Endothelial cell of umbilical vein (primary cell): ENCODE results near the gene FPR1. TPM values are rescaled to one million over a fixed set of nuclear protein-coding genes. Genes with fewer than 3 reads are reported as not detected.

Experiments used
- BruUV-seq: library from RNA; stranded (reverse); fragments of 400-500 nt; replicated peaks from 2 replicates; lab custom pipeline; 2021; lab: Mats Ljungman, UMichigan
- CTCF ChIA-PET: fragments of 300-600, 350-600 bp; sonication (Branson Sonifier 250); formaldehyde crosslinking; loops from one replicate; lab custom pipeline; 2021; ENCODE audit warnings: antibody characterized with exemption, inconsistent platforms; lab: Charles Lee
- POLR2A ChIA-PET: fragments of 300-600, 350-600 bp; sonication (Branson Sonifier 250); formaldehyde crosslinking; loops from one replicate; lab custom pipeline; 2021; ENCODE audit warnings: antibody characterized with exemption, inconsistent platforms; lab: Charles Lee
- DNase-seq: peaks from one replicate; pipeline ENCODE4 v3.0.0-alpha.2; 2011; ENCODE audit warnings: low read depth, low spot score
- FAIRE-seq: peaks from 2 replicates; lab custom pipeline; 2011; peaks lifted over from hg19 to GRCh38; lab: Jason Lieb, UNC
- H2AFZ ChIP-seq: 2 replicates; pipeline ENCODE4 v1.6.0; 2012; ENCODE audit warnings: low read depth, low read length, control low read depth, inconsistent platforms
- H3K27ac ChIP-seq: 2 replicates; pipeline ENCODE4 v1.5.1; 2011; ENCODE audit warnings: low read depth, mild to moderate bottlenecking, control low read depth, low read length, moderate library complexity; ENCODE audit not compliant: insufficient read depth
- H3K27me3 ChIP-seq, 2 experiments: 2 replicates each; pipeline versions ENCODE4 v1.6.0 to v1.6.1; 2011; ENCODE audit warnings: low read length in 2 of 2, mixed read lengths in 1 of 2; ENCODE audit not compliant: control insufficient read depth in 2 of 2, insufficient read depth in 2 of 2
- H3K36me3 ChIP-seq, 2 experiments: 2 replicates in 1 of 2; 3 replicates in 1 of 2; pipeline ENCODE4 v1.5.1; 2011; ENCODE audit warnings: low read length in 2 of 2, mild to moderate bottlenecking in 1 of 2, moderate library complexity in 1 of 2; ENCODE audit not compliant: control insufficient read depth in 2 of 2, insufficient read depth in 2 of 2; ENCODE audit errors: extremely low read depth in 1 of 2
- H3K4me1 ChIP-seq: 3 replicates; pipeline ENCODE4 v1.5.1; 2011; ENCODE audit warnings: mild to moderate bottlenecking, low read length; ENCODE audit not compliant: control insufficient read depth, insufficient read depth; ENCODE audit errors: extremely low read depth
- H3K4me2 ChIP-seq: 2 replicates; pipeline ENCODE4 v1.6.1; 2011; ENCODE audit warnings: low read length, control low read depth, mixed read lengths; ENCODE audit not compliant: insufficient read depth
- H3K4me3 ChIP-seq, 3 experiments: fragments of 200-600 bp in 1 of 3; sonication (generic), shearing (Covaris generic) in 1 of 3; replicated peaks in 1 of 3; 2 replicates each; pipeline ENCODE4 v1.5.1; 2011 to 2016; ENCODE audit warnings: control low read depth in 3 of 3, low read length in 3 of 3, mild to moderate bottlenecking in 2 of 3, inconsistent platforms in 1 of 3, low read depth in 1 of 3, moderate library complexity in 1 of 3; ENCODE audit not compliant: insufficient read depth in 1 of 3
- H3K79me2 ChIP-seq: 2 replicates; pipeline ENCODE4 v1.6.0; 2012; ENCODE audit warnings: low read length, inconsistent platforms; ENCODE audit not compliant: control insufficient read depth, insufficient read depth
- H3K9ac ChIP-seq: replicated peaks from 2 replicates; pipeline ENCODE3; 2011; ENCODE audit warnings: low read length, control low read depth; ENCODE audit not compliant: insufficient read depth; ENCODE audit errors: extremely low read depth
- H3K9me1 ChIP-seq: replicated peaks from 3 replicates; pipeline ENCODE4 v1.6.0; 2011; ENCODE audit warnings: mild to moderate bottlenecking, low read length; ENCODE audit not compliant: control insufficient read depth, insufficient read depth; ENCODE audit errors: extremely low read depth
- H3K9me3 ChIP-seq: replicated peaks from 2 replicates; pipeline ENCODE4 v1.5.1; 2012; ENCODE audit warnings: low read length, inconsistent platforms; ENCODE audit not compliant: control insufficient read depth, insufficient read depth
- H4K20me1 ChIP-seq: replicated peaks from 2 replicates; pipeline ENCODE3; 2011; ENCODE audit warnings: mild to moderate bottlenecking, low read length; ENCODE audit not compliant: control insufficient read depth, insufficient read depth; ENCODE audit errors: extremely low read depth
- EZH2 ChIP-seq: IDR thresholded peaks from 2 replicates; pipeline ENCODE4 v1.6.1; 2012; ENCODE audit warnings: borderline replicate concordance, low read depth, mild to moderate bottlenecking, moderate library complexity, low read length, inconsistent platforms; ENCODE audit not compliant: severe bottlenecking
- FOS ChIP-seq: IDR thresholded peaks from 2 replicates; pipeline ENCODE4 v1.6.1; 2011; ENCODE audit warnings: mild to moderate bottlenecking, low read length, moderate library complexity, borderline replicate concordance; ENCODE audit not compliant: insufficient read depth
- GATA2 ChIP-seq: IDR thresholded peaks from 2 replicates; pipeline ENCODE4 v1.7.0; 2011; ENCODE audit warnings: low read depth, mild to moderate bottlenecking, moderate library complexity, mixed read lengths, low read length; ENCODE audit not compliant: insufficient read length, insufficient read depth
- JUN ChIP-seq: IDR thresholded peaks from 2 replicates; pipeline ENCODE4 v1.6.1; 2011; ENCODE audit warnings: borderline replicate concordance, low read depth; ENCODE audit not compliant: insufficient read length, insufficient read depth
- MAX ChIP-seq: IDR thresholded peaks from 2 replicates; pipeline ENCODE4 v1.6.1; 2011; ENCODE audit not compliant: insufficient read depth, insufficient read length
- POLR2A ChIP-seq: IDR thresholded peaks from 2 replicates; pipeline ENCODE4 v1.6.1; 2012; ENCODE audit warnings: low read depth, mild to moderate bottlenecking, control low read depth, low read length
- POLR2AphosphoS5 ChIP-seq: IDR thresholded peaks from 2 replicates; pipeline ENCODE4 v1.6.1; 2012; ENCODE audit warnings: low read depth, mild to moderate bottlenecking, control low read depth, low read length, moderate library complexity; ENCODE audit not compliant: insufficient read depth
- dilution Hi-C: fragments of 300-500 bp; cut with MboI; formaldehyde crosslinking; loops from one replicate; pipeline ENCODE4 v1.15.0; 2019; ENCODE audit warnings: low sequenced_read_pairs; ENCODE audit not compliant: extremely low pct_ligation_motif_present
- intact Hi-C: fragments of 100-400 bp; cut with micrococcal nuclease; formaldehyde crosslinking; loops from one replicate; pipeline ENCODE4 v1.10.0; 2022
- polyA plus RNA-seq, 4 experiments: library from polyadenylated mRNA; depleted of rRNA in 3 of 4; stranded (reverse) in 3 of 4; unstranded in 1 of 4; fragments of >200 nt; gene quantifications; 2 replicates each; pipeline versions ENCODE4 v1.2.1 to v1.2.3, GENCODE V29; 2011 to 2012; ENCODE audit warnings: missing spikeins in 1 of 4
- total RNA-seq: library from RNA; stranded (reverse); gene quantifications from 2 replicates; pipeline ENCODE4 v1.2.3, GENCODE V29; 2021
- TF ChIP-seq, protein P1 (sequence below), 2 donors: IDR thresholded peaks; 1 replicate in 1 of 2; 2 replicates in 1 of 2; pipeline ENCODE4 v1.5.1; 2011; ENCODE audit warnings: low read length in 2 of 2, mild to moderate bottlenecking in 2 of 2, moderate library complexity in 2 of 2, control low read depth in 1 of 2, inconsistent platforms in 1 of 2, low read depth in 1 of 2; ENCODE audit not compliant: insufficient read depth in 1 of 2; ENCODE audit errors: extremely low read depth in 1 of 2

FPR1 gene
- total and polyA plus RNA-seq, 2 donors (not counting 3 experiments of a cell fraction or from before 2014, with no cell fraction given), result not detected

DNA sequence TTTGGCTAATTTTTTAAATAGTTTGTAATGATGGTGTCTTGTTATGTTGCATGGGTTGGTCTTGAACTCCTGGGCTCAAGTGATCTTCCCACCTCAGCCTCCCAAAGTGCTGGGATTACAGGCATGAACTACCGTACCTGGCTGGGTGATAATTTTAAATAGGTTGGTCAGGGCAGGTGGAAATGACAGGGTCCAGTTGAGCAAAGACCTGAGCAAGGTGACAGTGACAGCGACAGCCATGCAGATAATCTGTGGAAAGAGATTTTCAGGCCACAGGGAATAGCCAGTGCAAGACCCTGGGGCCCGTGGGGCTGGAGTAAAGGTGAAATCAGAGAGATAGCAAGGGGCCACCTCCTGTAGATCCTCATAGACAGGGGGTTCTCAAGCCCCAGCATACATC is 55.1 kb downstream of the FPR1 start:
- ChIA-PET CTCF (no interaction called here), POLR2A (no interaction called here)
- peaks cover 20 to 49% of the 10 kb centered on the region in 2 experiments for H3K36me3 ChIP-seq
- H3K27me3 ChIP-seq, result no peaks in the 10 kb centered on the region
- no peak for FAIRE-seq
- BruUV-seq, result no TSS peak
- H4K20me1 ChIP-seq, result peaks cover 5% of the 10 kb centered on the region
- dilution Hi-C loops, result no loop called here
- no peak overlapping the region for H2AFZ ChIP-seq
- peaks cover 53% of the 10 kb centered on the region for H3K79me2 ChIP-seq
- H3K4me3 ChIP-seq, result no peak overlapping the region
- no peak overlapping the region for H3K9ac ChIP-seq
- peaks cover 7% of the 10 kb centered on the region for H3K4me1 ChIP-seq
- intact Hi-C loops, result no loop called here
- H3K4me2 ChIP-seq, result no peak overlapping the region
- no peak for TF ChIP-seq MAX
- TF ChIP-seq JUN, result no peak
- no peak for TF ChIP-seq POLR2A
- no peak for TF ChIP-seq FOS
- TF ChIP-seq EZH2, result no peak
- no peak for TF ChIP-seq GATA2
- TF ChIP-seq POLR2AphosphoS5, result no peak
- TF ChIP-seq, protein P1, sequence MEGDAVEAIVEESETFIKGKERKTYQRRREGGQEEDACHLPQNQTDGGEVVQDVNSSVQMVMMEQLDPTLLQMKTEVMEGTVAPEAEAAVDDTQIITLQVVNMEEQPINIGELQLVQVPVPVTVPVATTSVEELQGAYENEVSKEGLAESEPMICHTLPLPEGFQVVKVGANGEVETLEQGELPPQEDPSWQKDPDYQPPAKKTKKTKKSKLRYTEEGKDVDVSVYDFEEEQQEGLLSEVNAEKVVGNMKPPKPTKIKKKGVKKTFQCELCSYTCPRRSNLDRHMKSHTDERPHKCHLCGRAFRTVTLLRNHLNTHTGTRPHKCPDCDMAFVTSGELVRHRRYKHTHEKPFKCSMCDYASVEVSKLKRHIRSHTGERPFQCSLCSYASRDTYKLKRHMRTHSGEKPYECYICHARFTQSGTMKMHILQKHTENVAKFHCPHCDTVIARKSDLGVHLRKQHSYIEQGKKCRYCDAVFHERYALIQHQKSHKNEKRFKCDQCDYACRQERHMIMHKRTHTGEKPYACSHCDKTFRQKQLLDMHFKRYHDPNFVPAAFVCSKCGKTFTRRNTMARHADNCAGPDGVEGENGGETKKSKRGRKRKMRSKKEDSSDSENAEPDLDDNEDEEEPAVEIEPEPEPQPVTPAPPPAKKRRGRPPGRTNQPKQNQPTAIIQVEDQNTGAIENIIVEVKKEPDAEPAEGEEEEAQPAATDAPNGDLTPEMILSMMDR (IDR thresholded peaks at IDR 0.05; ENCODE audit: extremely low read depth in 1 of 2, insufficient read depth in 1 of 2, low read depth in 1 of 2, low read length in 2 of 2), result no peak
- H3K9me3 ChIP-seq, result no peaks in the 10 kb centered on the region
- H3K27ac ChIP-seq, result no peak overlapping the region
- no peaks in the 10 kb centered on the region for H3K9me1 ChIP-seq
- DNase-seq, result no peak

Other genes starting within 250 kb of the FPR1 start
- not detected in 2 replicates for gene SIGLEC6, start 220.2 kb downstream of the FPR1 start, total RNA-seq
- not detected in 2 replicates for gene SIGLEC6, start 220.2 kb downstream of the FPR1 start, polyA plus RNA-seq
- 16.5 and 21.4 TPM in 2 replicates for gene ZNF175, start 180.6 kb downstream of the FPR1 start, total RNA-seq
- 3.8 and 4.9 TPM in 2 replicates for gene ZNF175, start 180.6 kb downstream of the FPR1 start, polyA plus RNA-seq
- not detected in 2 replicates for gene SIGLEC5, start 121.5 kb downstream of the FPR1 start, total RNA-seq
- gene SIGLEC5, start 121.5 kb downstream of the FPR1 start, polyA plus RNA-seq, result not detected in 2 replicates
- gene SIGLEC14, start 105.1 kb downstream of the FPR1 start, total RNA-seq, result 0.58 TPM in 1 of 2 replicates, not detected in the other
- gene SIGLEC14, start 105.1 kb downstream of the FPR1 start, polyA plus RNA-seq, result 0.10 and 0.14 TPM in 2 replicates
- 34.4 and 41.1 TPM in 2 replicates for gene SPACA6, start 58.5 kb downstream of the FPR1 start, total RNA-seq
- gene SPACA6, start 58.5 kb downstream of the FPR1 start, polyA plus RNA-seq, result 11.9 and 14.5 TPM in 2 replicates
- not detected in 2 replicates for gene HAS1, start 27.9 kb downstream of the FPR1 start, total RNA-seq
- gene HAS1, start 27.9 kb downstream of the FPR1 start, polyA plus RNA-seq, result not detected in 2 replicates
- gene FPR2, start 9.3 kb upstream of the FPR1 start, total RNA-seq, result not detected in 2 replicates
- not detected in 2 replicates for gene FPR2, start 9.3 kb upstream of the FPR1 start, polyA plus RNA-seq
- gene FPR3, start 43.3 kb upstream of the FPR1 start, total RNA-seq, result not detected in 2 replicates
- not detected in 2 replicates for gene FPR3, start 43.3 kb upstream of the FPR1 start, polyA plus RNA-seq
- 3.2 and 4.0 TPM in 2 replicates for gene ZNF577, start 136.1 kb upstream of the FPR1 start, total RNA-seq
- 3.1 and 4.7 TPM in 2 replicates for gene ZNF577, start 136.1 kb upstream of the FPR1 start, polyA plus RNA-seq
- gene ZNF649, start 153.1 kb upstream of the FPR1 start, total RNA-seq, result 8.6 and 9.0 TPM in 2 replicates
- 2.0 and 2.1 TPM in 2 replicates for gene ZNF649, start 153.1 kb upstream of the FPR1 start, polyA plus RNA-seq
- 4.4 and 6.5 TPM in 2 replicates for gene ZNF613, start 175.6 kb upstream of the FPR1 start, total RNA-seq
- gene ZNF613, start 175.6 kb upstream of the FPR1 start, polyA plus RNA-seq, result 1.7 and 2.1 TPM in 2 replicates
- 8.4 and 9.8 TPM in 2 replicates for gene ZNF350, start 235.0 kb upstream of the FPR1 start, total RNA-seq
- gene ZNF350, start 235.0 kb upstream of the FPR1 start, polyA plus RNA-seq, result 2.1 and 2.6 TPM in 2 replicates